Lung (tissue), 12 donors: Measurements from ENCODE around the gene RNU6-1. TPM values are rescaled to one million over a fixed set of nuclear protein-coding genes. Genes with fewer than 3 reads are reported as not detected.
A peak's percentile ranks its signal among the peaks of the same experiment; 100 is the strongest.

Experiments used
- ATAC-seq: fragments of 200-7000 bp; cut with Tn5 transposase; one replicate; pipeline ENCODE4 v1.9.1; 2020; ENCODE audit warnings: moderate number of reproducible peaks; ENCODE audit not compliant: insufficient read depth, low FRiP score
- DNase-seq, 3 donors: peaks; one replicate each; pipeline ENCODE4 v3.0.0-alpha.2; 2013 to 2017
- H3K27ac ChIP-seq, 2 donors: one replicate each; pipeline ENCODE4 v1.5.1; 2013; ENCODE audit warnings: mild to moderate bottlenecking in 2 of 2, moderate library complexity in 2 of 2, control low read depth in 1 of 2, inconsistent platforms in 1 of 2, low read depth in 1 of 2, low read length in 1 of 2
- H3K27me3 ChIP-seq, 3 donors: one replicate each; pipeline ENCODE4 v1.5.1; 2013; ENCODE audit warnings: low read length in 2 of 3; ENCODE audit not compliant: control insufficient read depth in 3 of 3, insufficient read depth in 3 of 3
- H3K36me3 ChIP-seq, 4 donors: one replicate each; pipeline ENCODE4 v1.5.1; 2013; ENCODE audit warnings: low read length in 4 of 4, mild to moderate bottlenecking in 1 of 4, moderate library complexity in 1 of 4; ENCODE audit not compliant: control insufficient read depth in 4 of 4, insufficient read depth in 4 of 4
- H3K4me1 ChIP-seq, 5 donors: one replicate each; pipeline ENCODE4 v1.5.1; 2013; ENCODE audit warnings: low read length in 5 of 5, mild to moderate bottlenecking in 2 of 5, moderate library complexity in 1 of 5; ENCODE audit not compliant: control insufficient read depth in 5 of 5, insufficient read depth in 5 of 5
- H3K4me3 ChIP-seq: one replicate; pipeline ENCODE4 v1.5.1; 2013; ENCODE audit warnings: mild to moderate bottlenecking, control low read depth, moderate library complexity
- H3K9ac ChIP-seq, 2 donors: one replicate each; pipeline ENCODE4 v1.5.1; 2013; ENCODE audit warnings: low read length in 2 of 2, control low read depth in 1 of 2; ENCODE audit not compliant: insufficient read depth in 1 of 2
- H3K9me3 ChIP-seq, 4 donors: one replicate each; pipeline ENCODE4 v1.5.1; 2013; ENCODE audit warnings: low read length in 3 of 4, mild to moderate bottlenecking in 1 of 4, moderate library complexity in 1 of 4; ENCODE audit not compliant: control insufficient read depth in 4 of 4, insufficient read depth in 3 of 4
- WGBS, 2 donors: extraction: QIAGEN DNeasy Blood & Tissue Kit; methylation state at CpG; one replicate each; pipeline ENCODE4 v1.1.7; 2013; 5-methylcytosine and 5-hydroxymethylcytosine counted together
- polyA plus RNA-seq, 2 donors: library from polyadenylated mRNA; stranded (reverse); fragments of 200-250 nt; gene quantifications; one replicate each; pipeline ENCODE4 v1.2.1, GENCODE V29; 2013
- total RNA-seq, 2 donors: library from RNA; depleted of rRNA in 1 of 2; stranded (reverse); fragments of >200 nt in 1 of 2; gene quantifications; one replicate each; pipeline ENCODE4 v1.2.1, GENCODE V29; 2014 to 2021
- TF ChIP-seq, protein P1 (sequence below): IDR thresholded peaks from 2 replicates; pipeline ENCODE4 v1.5.1; 2012; ENCODE audit warnings: mild to moderate bottlenecking; ENCODE audit errors: control extremely low read depth, extremely low read depth
- donor health status: control.
- donor health status: control.
- donor health status: Bipolar disorder and iron deficiency.
- donor health status: healthy.
- donor health status: DM: yes; HTN: yes; CAD: no.

The RNU6-1 gene
- total and polyA plus RNA-seq, 4 donors, result not detected

GRCh38 chr15:67796196-67797127, 43.4 kb downstream of the RNU6-1 start:
- H3K27ac ChIP-seq, result no peak overlapping the region
- peaks cover 0 to 4% (median 0%) of the 10 kb centered on the region in 4 donors for H3K36me3 ChIP-seq
- no peak for ATAC-seq
- H3K9me3 ChIP-seq, result peaks cover 0 to 1% (median 0%) of the 10 kb centered on the region in 4 donors
- H3K27me3 ChIP-seq, result no peaks in the 10 kb centered on the region
- TF ChIP-seq, protein P1, sequence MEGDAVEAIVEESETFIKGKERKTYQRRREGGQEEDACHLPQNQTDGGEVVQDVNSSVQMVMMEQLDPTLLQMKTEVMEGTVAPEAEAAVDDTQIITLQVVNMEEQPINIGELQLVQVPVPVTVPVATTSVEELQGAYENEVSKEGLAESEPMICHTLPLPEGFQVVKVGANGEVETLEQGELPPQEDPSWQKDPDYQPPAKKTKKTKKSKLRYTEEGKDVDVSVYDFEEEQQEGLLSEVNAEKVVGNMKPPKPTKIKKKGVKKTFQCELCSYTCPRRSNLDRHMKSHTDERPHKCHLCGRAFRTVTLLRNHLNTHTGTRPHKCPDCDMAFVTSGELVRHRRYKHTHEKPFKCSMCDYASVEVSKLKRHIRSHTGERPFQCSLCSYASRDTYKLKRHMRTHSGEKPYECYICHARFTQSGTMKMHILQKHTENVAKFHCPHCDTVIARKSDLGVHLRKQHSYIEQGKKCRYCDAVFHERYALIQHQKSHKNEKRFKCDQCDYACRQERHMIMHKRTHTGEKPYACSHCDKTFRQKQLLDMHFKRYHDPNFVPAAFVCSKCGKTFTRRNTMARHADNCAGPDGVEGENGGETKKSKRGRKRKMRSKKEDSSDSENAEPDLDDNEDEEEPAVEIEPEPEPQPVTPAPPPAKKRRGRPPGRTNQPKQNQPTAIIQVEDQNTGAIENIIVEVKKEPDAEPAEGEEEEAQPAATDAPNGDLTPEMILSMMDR, result no peak
- H3K4me3 ChIP-seq, result no peak overlapping the region
- H3K4me1 ChIP-seq, result peaks cover 0 to 4% (median 0%) of the 10 kb centered on the region in 5 donors
- 67 to 71% methylated on average over 4 of the region's 4 CpGs for WGBS, 2 donors
- H3K9ac ChIP-seq, result no peak overlapping the region
- peak in 1 of 3 donors; percentile 55 for DNase-seq

DNA sequence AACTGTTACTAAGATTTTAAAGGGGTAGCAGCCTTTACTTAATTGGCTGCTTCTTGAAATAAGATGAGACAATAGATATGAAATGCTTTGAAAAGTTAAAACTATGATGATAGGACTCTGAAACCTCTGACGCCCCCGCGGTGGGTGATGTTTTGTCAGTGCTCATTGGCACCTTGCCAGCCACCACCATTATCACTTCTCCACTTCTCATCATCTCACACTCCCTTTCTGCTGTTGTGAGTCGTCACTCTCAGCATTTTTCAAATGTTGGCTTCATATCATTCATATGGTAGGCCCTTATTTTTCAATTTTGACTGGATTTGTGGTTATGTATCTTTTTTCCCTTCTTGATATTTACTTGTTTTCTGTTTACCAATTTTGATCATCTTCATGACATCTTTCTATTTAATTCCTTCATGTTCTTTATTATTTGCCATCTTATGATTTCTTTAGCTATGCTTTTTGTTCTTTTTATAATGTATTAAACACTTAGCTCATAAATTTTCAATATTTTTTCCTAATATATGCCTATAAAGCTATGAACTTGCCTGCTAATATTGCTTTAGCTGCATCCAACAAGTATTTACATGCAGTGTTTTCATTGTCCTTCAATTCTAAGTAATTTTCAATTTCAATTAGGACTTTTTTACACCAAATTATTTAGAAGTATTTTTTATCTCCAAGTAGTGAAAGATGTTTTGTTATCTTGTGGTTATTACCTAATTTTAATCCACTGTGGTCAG, 44.8 kb downstream of the RNU6-1 start:
- Histone ChIP-seq H3K9ac (no peak overlapping the region), H3K4me3 (no peak overlapping the region), H3K9me3 (peaks cover 0 to 1% (median 0%) of the 10 kb centered on the region in 4 donors), H3K4me1 (peaks cover 0 to 4% (median 0%) of the 10 kb centered on the region in 5 donors), H3K27ac (no peak overlapping the region), H3K36me3 (peaks cover 0 to 4% (median 0%) of the 10 kb centered on the region in 4 donors), H3K27me3 (no peaks in the 10 kb centered on the region)
- TF ChIP-seq, protein P1, result no peak
- DNase-seq (no peak), ATAC-seq (no peak)
- WGBS, 2 donors, result 85% methylated on average over 4 of the region's 4 CpGs

GRCh38 chr15:67792250-67792942, 47.4 kb downstream of the RNU6-1 start:
- no peaks in the 10 kb centered on the region for H3K36me3 ChIP-seq
- no peak overlapping the region for H3K27ac ChIP-seq
- peaks cover 0 to 2% (median 0%) of the 10 kb centered on the region in 5 donors for H3K4me1 ChIP-seq
- TF ChIP-seq, protein P1, result no peak
- no peak for ATAC-seq
- WGBS, 2 donors, result 87 to 96% methylated on average over 8 of the region's 8 CpGs
- H3K9me3 ChIP-seq, result peaks cover 0 to 1% (median 0%) of the 10 kb centered on the region in 4 donors
- H3K27me3 ChIP-seq, result no peaks in the 10 kb centered on the region
- H3K9ac ChIP-seq, result no peak overlapping the region
- DNase-seq, result no peak
- H3K4me3 ChIP-seq, result no peak overlapping the region
